Measurements from ENCODE around the gene SPTLC1. TPM values are rescaled to one million over a fixed set of nuclear protein-coding genes. Genes with fewer than 3 reads are reported as not detected.
"Not testable (repeated sequence)": the region's sequence is repeated elsewhere in the genome, so short reads cannot be mapped to it uniquely, and the experiment has no call there.

The SPTLC1 gene
- total RNA-seq, 6 experiments from 2014 or later = 12.4 to 25.3 (median 19.3) TPM

DNA sequence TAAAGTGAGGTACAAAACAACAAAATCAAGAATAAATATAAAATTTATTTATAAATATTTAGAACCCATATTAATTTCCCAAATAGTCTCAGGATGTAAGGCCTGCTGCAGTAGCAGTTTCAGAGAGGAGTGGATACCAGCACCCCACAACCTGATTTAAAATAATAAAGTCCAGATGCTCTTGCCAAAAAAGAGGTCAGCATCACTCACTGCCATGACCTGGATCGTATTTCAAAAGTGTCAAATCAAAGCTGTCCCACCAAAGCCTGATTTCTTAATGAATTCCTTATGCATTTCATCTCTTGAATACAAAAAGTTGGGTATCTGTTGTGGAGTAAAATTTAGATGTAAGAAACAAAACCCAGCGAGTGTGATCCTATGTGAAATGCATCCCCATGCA, 107.2 kb downstream of the SPTLC1 start:
- Histone ChIP-seq H3K36me3 (no peaks in the 10 kb centered on the region), H3K27ac (no peak overlapping the region), H3K27me3 (no peaks in the 10 kb centered on the region), H3K4me1 (peaks cover 0 to 10% (median 0%) of the 10 kb centered on the region in 4 donors), H3K4me3 (no peak overlapping the region), H3K9me3 (no peaks in the 10 kb centered on the region)
- intact Hi-C loops (cut with DNase I) = no loop called here
- TF ChIP-seq, protein P1, sequence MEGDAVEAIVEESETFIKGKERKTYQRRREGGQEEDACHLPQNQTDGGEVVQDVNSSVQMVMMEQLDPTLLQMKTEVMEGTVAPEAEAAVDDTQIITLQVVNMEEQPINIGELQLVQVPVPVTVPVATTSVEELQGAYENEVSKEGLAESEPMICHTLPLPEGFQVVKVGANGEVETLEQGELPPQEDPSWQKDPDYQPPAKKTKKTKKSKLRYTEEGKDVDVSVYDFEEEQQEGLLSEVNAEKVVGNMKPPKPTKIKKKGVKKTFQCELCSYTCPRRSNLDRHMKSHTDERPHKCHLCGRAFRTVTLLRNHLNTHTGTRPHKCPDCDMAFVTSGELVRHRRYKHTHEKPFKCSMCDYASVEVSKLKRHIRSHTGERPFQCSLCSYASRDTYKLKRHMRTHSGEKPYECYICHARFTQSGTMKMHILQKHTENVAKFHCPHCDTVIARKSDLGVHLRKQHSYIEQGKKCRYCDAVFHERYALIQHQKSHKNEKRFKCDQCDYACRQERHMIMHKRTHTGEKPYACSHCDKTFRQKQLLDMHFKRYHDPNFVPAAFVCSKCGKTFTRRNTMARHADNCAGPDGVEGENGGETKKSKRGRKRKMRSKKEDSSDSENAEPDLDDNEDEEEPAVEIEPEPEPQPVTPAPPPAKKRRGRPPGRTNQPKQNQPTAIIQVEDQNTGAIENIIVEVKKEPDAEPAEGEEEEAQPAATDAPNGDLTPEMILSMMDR (IDR thresholded peaks at IDR 0.05) = no peak
- TF ChIP-seq POLR2A (IDR thresholded peaks at IDR 0.05) = no peak
- DNase-seq (no peak), ATAC-seq (no peak)
- WGBS (ENCODE audit: insufficient coverage, low coverage, low lambda C conversion rate, missing lambda C conversion rate) = 67% methylated on average over 2 of the region's 2 CpGs

DNA sequence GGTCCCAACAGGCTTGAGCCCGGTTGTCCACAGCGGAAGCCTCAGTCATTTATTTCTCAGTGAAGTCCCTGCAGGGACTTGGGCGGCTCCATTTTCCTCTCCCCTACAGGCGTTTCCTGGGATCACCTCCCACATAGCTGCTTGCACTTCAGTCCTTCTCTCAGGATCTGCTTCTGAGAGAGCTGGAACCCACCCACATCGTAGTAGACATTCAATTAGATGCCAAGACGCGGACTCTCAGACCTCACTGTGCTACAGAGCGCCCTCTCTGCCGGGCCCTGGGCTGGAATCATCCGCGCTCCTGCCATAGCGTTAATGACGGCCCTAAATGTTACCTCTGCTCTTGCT, 111.2 kb downstream of the SPTLC1 start:
- H3K27me3 ChIP-seq = no peaks in the 10 kb centered on the region
- no peak overlapping the region for H3K4me3 ChIP-seq
- TF ChIP-seq, protein P1 (IDR thresholded peaks at IDR 0.05) = no peak
- TF ChIP-seq POLR2A (IDR thresholded peaks at IDR 0.05) = no peak
- WGBS (ENCODE audit: insufficient coverage, low coverage, low lambda C conversion rate, missing lambda C conversion rate) = 81% methylated on average over 4 of the region's 13 CpGs
- no peak for DNase-seq
- ATAC-seq = no peak
- H3K27ac ChIP-seq = no peak overlapping the region
- H3K36me3 ChIP-seq = no peaks in the 10 kb centered on the region
- H3K4me1 ChIP-seq = no peaks in the 10 kb centered on the region
- intact Hi-C loops (cut with DNase I) = no loop called here
- H3K9me3 ChIP-seq = no peaks in the 10 kb centered on the region

DNA sequence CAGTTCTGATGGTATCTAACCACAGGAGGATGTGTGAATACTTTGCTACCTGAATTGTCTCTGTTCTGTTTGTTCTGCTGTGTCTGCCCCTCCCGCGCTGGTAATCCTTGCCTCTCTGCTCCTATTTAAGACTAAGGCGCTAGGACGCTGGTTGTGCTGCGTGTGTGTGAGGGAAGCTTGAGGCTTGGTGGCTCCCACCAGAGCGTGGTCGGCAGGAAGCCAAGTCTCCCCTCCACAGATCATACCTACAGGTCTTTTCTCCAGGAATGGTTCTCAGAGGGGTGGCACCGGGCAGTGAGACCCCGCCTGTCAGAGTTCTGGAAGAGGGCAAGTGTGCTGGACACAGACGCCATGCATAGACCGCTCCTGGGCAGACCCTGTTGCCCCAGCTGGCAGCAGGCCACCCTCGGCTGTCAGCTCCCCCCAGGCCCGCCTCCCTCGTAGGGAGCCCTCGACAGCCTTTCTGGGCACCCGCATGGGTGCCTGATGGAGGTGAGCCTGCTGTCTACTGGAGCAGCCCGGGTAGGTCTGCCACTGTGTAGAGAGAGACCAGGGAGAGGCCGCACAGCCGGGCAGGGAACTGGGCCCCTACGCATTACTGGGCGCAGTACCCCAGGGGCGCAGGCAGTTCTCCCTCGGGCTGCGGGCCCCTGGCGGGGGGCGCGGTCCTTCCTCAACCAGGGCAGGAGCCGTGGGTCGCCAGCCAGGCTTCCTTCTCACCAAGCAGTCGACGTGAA, 111.7 kb downstream of the SPTLC1 start:
- no peaks in the 10 kb centered on the region for H3K36me3 ChIP-seq
- TF ChIP-seq POLR2A (IDR thresholded peaks at IDR 0.05) = no peak
- TF ChIP-seq, protein P1 (IDR thresholded peaks at IDR 0.05) = no peak
- peak in 1 of 4 donors; percentile 47 for ATAC-seq
- intact Hi-C loops (cut with DNase I) = no loop called here
- no peak for DNase-seq
- no peaks in the 10 kb centered on the region for H3K9me3 ChIP-seq
- H3K27ac ChIP-seq = no peak overlapping the region
- 60% methylated on average over 1 of the region's 31 CpGs for WGBS (ENCODE audit: insufficient coverage, low coverage, low lambda C conversion rate, missing lambda C conversion rate)
- H3K4me1 ChIP-seq = no peaks in the 10 kb centered on the region
- no peak overlapping the region for H3K4me3 ChIP-seq
- H3K27me3 ChIP-seq = no peaks in the 10 kb centered on the region

DNA sequence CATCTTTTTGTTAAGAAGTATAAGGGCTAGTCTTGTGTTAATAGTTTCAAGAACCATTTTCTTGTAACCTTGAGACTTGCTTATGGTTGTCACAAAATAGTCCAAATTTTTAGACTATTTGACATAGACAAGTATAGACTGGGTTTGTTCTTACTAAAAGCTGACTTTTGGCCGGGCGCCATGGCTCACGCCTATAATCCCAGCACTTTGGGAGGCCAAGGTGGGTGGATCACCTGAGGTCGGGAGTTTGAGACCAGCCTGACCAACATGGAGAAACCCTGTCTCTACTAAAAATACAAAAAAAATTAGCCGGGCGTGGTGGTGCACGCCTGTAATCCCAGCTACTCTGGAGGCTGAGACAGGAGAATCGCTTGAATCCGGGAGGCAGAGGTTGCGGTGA, 113.3 kb downstream of the SPTLC1 start:
- 85% methylated on average over 10 of the region's 10 CpGs for WGBS (ENCODE audit: insufficient coverage, low coverage, low lambda C conversion rate, missing lambda C conversion rate)

DNA sequence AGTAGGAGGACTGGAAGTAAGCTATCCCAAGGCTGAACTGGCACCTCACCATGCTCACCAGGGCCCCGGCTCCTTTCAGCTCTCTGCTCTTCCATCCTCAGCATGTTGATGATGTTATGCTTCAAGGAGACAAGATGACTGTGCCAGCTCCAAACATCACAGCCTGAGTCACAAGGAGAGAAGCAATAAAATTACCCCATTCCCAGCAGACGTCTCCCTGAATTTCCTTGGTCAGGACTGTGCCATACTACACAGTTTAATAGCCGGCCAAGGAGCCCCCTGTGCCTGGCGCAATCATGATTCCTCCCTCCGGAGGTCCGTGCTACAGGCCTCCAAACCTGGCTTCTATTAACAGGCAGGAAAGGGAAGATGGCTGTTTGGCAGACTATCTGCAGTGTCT, 114.0 kb downstream of the SPTLC1 start:
- 20% methylated on average over 1 of the region's 6 CpGs for WGBS (ENCODE audit: insufficient coverage, low coverage, low lambda C conversion rate, missing lambda C conversion rate)
- Histone ChIP-seq H3K27ac (no peak overlapping the region), H3K36me3 (no peaks in the 10 kb centered on the region), H3K4me1 (no peaks in the 10 kb centered on the region), H3K9me3 (no peaks in the 10 kb centered on the region), H3K27me3 (no peaks in the 10 kb centered on the region), H3K4me3 (no peak overlapping the region)
- no peak for DNase-seq
- TF ChIP-seq POLR2A (IDR thresholded peaks at IDR 0.05) = no peak
- TF ChIP-seq, protein P1 (IDR thresholded peaks at IDR 0.05) = no peak
- intact Hi-C loops (cut with DNase I) = no loop called here
- no peak for ATAC-seq

More for the DNA sequence above, 113.3 kb downstream of the SPTLC1 start:
- DNase-seq; intact Hi-C loops (cut with DNase I); H3K9me3 ChIP-seq; H3K27me3 ChIP-seq; H3K27ac ChIP-seq; H3K36me3 ChIP-seq; H3K4me1 ChIP-seq; ATAC-seq; H3K4me3 ChIP-seq: not testable (repeated sequence)
